T47D (cell line): ENCODE data around the gene MOB1A.
"Not testable (repeated sequence)": the region's sequence is repeated elsewhere in the genome, so short reads cannot be mapped to it uniquely, and the experiment has no call there.

Source experiments
- DNase-seq, 2 experiments: peaks; one replicate each; pipeline versions ENCODE4 v3.0.0 to v3.0.0-alpha.2; 2011 to 2012; ENCODE audit warnings: low read depth in 1 of 2, low spot score in 1 of 2
- JUND ChIP-seq: IDR thresholded peaks from 2 replicates; pipeline ENCODE4 v1.6.1; 2012; ENCODE audit warnings: low read depth
- in situ Hi-C: cut with HindIII; loops from 2 replicates; pipeline ENCODE4 v1.10.0; 2016; ENCODE audit warnings: low sequenced_read_pairs, low pct_unique_long_range_greater_than_20kb

Gene MOB1A

DNA sequence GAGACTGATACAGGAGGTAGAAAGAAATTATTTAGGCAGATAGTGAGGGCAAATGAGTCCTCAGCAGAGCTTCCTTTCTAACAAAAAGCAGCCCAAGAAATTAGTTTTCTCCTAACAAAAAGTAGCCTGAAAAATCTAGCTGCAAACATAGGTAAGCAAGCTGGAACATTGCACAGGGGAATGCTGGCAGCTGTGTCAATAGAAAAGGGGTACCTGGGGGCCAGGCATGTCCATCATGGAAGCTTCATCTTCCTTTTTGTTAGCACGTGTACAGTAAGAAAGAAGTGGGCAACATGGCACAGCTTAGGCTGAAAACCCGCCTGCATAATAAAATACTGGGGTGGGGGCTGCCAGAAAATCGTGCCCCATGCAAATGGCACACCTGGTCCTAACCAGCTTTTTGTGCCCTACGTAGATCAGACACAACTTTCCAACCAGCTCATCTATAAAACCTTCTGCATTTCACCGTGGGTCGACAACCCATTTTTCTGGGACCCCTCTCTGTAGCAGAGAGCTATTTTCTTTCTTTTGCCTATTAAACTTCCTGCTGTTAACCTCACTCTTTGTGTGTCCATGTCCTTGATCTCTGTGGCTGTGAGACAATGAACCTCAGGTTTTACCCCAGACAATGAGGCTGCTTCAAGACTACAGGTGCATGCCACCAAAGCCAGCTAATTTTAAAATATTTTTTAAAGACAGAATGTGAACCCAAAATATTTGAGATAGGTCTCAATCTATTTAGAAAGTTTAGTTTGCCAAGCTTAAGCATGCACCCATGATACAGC is 13.1 kb upstream of the MOB1A start:
- in situ Hi-C loops: no loop called here
- TF ChIP-seq JUND: no peak
- no peak for DNase-seq

DNA sequence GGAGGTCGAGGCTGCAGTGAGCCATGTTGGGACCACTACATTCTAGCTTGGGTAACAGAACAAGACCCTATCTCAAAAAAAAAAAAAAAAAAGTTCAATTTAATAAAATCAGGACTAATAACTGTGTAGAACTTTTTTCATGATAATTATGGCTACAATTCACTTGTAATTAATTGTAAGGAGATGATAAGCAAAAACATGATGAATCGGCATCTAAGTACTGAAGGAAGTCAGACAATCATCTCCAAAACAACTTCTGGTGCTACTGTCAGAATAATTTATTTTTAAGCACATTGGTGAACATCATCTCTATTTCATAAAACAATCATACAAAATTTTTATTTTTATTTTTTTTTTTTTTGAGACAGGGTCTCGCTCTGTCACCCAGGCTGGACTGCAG is 10.0 kb upstream of the MOB1A start:
- no peak for TF ChIP-seq JUND
- in situ Hi-C loops: no loop called here

DNA sequence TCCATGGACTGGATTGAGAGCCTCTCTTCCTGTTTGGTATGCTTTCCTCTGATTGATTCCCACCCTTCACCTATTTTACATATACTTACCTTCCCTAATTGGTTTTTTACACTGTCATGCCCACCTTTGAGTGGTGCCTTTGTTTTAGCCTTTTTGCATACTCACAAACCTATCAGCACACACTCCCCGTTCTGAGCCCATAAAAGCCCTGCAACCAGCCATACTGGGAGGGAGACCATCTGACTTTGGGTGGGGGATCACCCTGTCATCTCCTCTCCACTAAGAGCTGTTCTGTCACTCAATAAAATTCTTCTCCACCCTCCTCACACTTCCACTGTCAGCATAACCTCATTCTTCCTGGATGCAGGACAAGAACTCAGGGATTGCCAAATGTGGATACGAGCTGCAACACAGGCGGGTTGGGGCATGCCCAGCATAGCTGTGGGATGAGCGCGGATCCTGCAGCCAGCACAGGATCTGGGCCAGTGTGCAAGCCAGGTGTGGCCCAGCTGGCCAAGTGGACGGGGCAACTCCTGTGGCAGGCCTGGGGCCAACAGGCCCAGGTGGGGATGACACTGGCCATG is 9.4 kb upstream of the MOB1A start:
- DNase-seq: peak in 1 of 2 experiments; percentile 88
- TF ChIP-seq JUND: no peak
- in situ Hi-C loops: no loop called here

More for the DNA sequence above, 10.0 kb upstream of the MOB1A start:
- DNase-seq: no peak

DNA sequence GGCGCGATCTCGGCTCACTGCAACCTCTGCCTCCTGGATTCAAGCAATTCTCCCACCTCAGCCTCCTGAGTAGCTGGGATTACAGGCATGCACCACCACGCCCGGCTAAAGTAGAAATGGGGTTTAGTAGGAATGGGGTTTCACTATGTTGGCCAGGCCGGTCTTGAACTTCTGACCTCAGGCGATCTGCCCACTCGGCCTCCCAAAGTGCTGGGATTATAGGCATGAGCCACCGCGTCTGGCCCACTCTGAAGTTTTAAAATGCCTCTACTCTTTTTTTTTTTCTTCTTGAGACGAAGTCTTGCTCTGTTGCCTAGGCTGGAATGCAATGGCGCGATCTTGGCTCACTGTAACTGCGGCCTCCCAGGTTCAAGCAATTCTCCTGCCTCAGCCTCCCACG is 8.0 kb upstream of the MOB1A start:
- DNase-seq, in situ Hi-C loops: not testable (repeated sequence)

DNA sequence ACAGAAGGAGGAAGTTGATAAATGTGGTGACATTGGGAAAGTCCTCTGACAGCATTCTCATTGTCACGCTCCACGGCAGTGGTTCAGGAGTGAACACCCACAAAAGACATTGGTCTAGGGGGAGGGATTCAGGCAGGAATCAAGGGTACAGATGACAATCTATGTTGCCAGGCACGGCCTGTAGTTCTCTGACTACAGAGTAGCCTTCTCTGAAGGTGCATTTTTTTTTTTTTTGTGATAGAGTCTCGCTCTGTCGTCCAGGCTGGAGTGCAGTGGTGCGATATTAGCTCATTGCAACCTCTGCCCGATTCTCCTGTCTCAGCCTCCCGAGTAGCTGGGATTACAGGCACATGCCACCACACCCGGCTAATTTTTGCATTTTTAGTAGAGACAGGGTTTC is 7.4 kb upstream of the MOB1A start:
- in situ Hi-C loops: no loop called here
- DNase-seq: no peak
- no peak for TF ChIP-seq JUND

DNA sequence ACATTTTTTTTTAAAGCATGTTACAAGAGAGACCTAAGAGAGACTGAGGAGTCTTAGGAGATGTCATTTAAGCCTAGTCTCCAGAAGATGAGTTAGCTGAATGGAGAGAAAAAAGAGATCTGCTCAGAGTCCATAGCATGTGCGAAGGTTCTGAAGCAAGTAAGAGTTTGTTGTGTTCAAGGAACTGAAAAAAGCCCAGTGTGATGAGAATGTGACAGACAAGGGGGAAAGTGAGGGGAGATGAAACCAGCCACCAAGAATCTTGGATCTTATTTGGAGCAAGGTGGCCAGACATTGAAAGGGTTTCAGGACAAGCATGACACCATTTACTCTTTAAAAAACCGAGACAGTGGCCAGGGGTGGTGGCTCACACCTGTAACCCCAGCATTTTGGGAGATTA is 5.2 kb upstream of the MOB1A start:
- DNase-seq: no peak
- in situ Hi-C loops: no loop called here
- no peak for TF ChIP-seq JUND

DNA sequence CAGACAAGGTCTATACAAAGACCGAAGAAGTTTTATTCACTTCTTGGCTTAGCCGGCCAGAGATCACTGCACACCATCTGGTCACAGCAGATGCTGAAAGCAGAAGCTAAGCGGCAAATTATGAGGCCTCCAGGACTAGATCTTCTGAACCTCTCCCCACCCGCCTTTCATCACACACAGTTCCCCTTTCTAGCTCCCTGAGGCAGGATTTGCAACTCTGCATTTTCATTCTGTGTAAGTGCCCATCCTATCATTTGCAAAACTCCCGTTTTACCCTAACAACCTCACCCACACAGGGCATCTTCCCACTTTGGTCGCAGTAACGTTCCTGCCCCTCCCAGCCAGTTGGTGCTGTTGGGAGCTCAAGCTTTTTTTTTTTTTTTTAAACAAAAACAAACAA is 3.1 kb upstream of the MOB1A start:
- TF ChIP-seq JUND: no peak
- in situ Hi-C loops: no loop called here
- DNase-seq: no peak

DNA sequence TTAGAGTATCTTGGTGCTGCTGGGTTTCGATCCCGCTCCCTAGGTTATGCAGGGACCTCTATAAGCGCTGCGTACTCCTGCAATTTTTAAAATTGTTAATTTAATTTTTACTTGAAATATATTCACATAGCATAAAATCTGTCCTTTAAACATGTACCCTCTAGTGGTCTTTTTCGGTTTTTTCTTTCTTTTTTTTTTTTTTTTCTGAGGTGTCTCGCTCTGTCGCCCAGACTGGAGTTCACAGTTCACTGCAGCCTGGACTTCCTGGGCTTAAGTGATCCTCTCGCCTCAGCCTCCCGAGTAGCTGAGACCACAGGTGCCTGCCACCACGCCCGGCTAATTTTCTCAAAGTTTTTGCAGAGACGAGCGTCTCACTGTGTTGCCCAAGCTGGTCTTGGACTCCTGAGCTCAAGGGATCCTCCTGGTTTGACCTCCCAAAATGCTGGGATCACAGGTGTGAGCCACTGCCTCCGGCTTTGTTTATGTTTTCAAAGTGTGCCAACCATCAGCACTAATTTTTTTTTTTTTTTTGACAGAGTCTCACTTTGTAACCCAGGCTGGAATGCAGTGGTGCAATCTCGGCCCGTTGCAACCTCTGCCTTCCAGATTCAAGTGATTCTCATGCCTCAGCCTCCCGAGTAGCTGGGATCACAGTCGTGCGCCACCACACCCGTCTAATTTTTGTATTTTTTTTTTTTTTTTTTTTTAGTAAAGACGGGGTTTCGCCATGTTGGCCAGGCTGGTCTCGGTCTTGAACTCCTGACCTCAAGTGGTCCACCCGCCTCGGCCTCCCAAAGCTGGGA is 585 bp upstream of the MOB1A start:
- in situ Hi-C loops: no loop called here
- TF ChIP-seq JUND: no peak
- no peak for DNase-seq

DNA sequence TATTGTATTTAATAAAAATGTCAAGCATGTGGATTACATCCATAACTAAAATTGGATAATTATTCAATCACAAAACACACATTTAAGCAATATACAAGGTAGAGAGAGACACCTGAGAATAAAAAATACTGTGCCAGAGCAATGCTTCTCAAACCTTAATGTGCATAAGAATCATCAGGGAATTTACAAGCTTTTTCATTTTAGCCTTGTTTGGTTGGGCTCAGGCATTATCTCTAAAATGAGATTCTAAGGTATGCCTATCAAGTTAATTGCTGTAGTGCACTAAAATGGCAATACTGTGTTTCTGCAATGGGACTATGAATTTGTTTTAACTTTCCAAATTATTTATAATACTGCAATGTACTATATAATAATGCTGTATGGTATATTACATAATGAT is 983 bp downstream of the MOB1A start:
- no peak for DNase-seq
- in situ Hi-C loops: no loop called here
- TF ChIP-seq JUND: no peak

DNA sequence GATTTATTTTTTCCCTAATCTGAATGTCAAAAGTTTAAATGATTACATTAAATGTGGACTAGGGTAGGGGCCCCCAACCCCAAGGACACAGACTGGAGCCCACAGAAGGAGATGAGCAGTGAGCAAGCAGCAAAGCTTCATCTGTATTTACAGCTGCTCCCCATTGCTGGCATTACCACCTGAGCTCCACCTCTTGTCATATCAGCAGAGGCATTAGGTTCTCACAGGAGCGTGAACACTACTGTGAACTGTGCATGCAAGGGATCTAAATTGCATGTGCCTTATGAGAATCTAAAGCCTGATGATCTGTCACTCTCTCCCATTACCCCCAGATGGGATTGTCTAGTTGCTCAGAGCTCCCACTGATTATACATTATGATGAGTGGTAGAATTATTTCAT is 3.8 kb downstream of the MOB1A start:
- DNase-seq: no peak
- TF ChIP-seq JUND: no peak
- in situ Hi-C loops: no loop called here

DNA sequence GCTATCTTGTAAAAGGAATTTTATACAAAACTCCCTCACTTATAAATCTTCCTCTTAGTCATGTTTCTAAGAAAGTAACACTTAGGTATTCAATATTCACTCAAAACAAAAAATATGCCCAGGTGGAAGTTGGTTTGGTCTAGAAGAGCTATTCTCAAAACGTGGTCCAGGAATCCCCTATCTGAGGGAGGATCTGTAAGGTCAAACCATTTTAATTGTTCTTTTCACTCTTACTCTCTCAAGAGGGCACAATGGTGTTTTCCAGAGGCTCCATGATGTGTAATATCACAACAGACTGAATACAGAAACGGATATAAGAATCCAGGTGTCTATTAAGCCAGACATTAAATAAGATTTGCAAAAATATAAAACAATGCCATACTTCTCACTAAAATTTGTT is 9.9 kb downstream of the MOB1A start:
- TF ChIP-seq JUND: no peak
- DNase-seq: no peak
- in situ Hi-C loops: no loop called here

DNA sequence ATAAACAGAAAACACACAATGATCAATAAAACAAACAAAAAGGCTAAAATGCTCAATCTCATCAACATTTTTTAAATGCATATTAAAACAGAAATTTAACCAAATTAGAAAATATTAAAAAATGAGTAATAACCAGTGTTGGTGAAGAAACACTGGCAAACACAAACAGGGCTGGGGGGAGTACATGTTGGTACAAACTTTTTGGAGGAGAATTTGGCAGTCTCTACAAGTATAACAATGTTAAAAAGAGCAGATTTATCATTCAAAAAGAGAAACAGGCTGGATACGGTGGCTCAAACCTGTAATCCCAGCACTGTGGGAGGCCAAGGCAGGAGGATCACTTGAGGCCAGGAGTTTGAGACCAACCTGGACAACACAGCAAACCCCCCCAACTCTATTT is 13.9 kb downstream of the MOB1A start:
- in situ Hi-C loops: no loop called here
- no peak for DNase-seq
- TF ChIP-seq JUND: no peak

DNA sequence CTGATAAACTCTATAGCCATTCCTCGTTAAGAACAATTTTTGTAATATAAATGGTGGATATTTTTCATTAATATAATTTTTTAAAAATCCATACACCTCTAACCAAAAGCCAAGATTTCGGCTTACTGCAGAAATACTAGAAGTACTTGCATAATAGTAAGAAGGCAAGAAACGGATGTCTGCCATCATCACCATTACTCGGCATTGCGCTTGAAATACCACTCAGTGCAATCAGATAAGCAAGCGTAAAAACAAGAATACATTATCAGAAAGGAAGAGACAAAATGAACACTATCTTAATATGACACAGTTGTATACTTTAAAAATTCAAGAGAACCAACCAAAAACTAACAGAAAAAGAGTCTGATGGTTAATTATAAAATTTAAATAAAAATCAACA is 15.7 kb downstream of the MOB1A start:
- in situ Hi-C loops: no loop called here
- TF ChIP-seq JUND: no peak
- no peak for DNase-seq
